OCI-LY1 (cell line): ENCODE measurements around the gene NFILZ.

ENCODE experiments used
- EZH2 ChIP-seq: fragments of 200-600 bp; sonication (generic), shearing (Covaris generic); IDR thresholded peaks from 2 replicates; pipeline ENCODE4 v1.8.0; 2017; ENCODE audit warnings: borderline replicate concordance, mixed run types, mild to moderate bottlenecking, antibody characterized with exemption, low read length, moderate library complexity, mixed read lengths
- TF ChIP-seq, protein P1 (sequence below): fragments of 200-600 bp; sonication (generic), shearing (Covaris generic); IDR thresholded peaks from 2 replicates; pipeline ENCODE4 v1.5.1; 2017; ENCODE audit warnings: mild to moderate bottlenecking, antibody characterized with exemption, low read length, moderate library complexity, mixed read lengths

DNA sequence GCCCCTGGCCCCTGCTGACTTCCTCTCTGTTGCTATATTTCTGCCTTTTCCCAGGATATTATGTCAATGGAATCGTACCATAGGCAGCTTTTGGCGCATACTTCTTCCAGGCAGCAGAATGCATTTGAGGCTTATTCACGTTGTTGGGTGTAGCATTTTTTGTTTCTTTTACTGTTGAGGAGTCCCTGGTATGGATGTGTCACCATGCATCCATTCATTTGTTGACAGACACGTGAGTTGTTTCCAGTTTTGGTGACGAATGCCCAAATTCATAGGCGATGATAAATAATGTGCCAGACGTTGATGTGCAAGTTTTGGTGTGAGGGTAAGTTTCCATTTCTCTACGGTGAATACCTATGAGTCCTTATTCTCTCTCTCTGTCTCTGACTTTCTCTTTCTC, 5.0 kb downstream of the NFILZ start:
- TF ChIP-seq, protein P1, sequence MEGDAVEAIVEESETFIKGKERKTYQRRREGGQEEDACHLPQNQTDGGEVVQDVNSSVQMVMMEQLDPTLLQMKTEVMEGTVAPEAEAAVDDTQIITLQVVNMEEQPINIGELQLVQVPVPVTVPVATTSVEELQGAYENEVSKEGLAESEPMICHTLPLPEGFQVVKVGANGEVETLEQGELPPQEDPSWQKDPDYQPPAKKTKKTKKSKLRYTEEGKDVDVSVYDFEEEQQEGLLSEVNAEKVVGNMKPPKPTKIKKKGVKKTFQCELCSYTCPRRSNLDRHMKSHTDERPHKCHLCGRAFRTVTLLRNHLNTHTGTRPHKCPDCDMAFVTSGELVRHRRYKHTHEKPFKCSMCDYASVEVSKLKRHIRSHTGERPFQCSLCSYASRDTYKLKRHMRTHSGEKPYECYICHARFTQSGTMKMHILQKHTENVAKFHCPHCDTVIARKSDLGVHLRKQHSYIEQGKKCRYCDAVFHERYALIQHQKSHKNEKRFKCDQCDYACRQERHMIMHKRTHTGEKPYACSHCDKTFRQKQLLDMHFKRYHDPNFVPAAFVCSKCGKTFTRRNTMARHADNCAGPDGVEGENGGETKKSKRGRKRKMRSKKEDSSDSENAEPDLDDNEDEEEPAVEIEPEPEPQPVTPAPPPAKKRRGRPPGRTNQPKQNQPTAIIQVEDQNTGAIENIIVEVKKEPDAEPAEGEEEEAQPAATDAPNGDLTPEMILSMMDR = no peak
- no peak for TF ChIP-seq EZH2
